HEK293 (cell line): ENCODE results near the gene ENDOD1.

Experiments
- CTCF ChIA-PET: fragments of 350-600 bp; formaldehyde crosslinking; extraction: SDS; loops from one replicate; lab custom pipeline; 2021; ENCODE audit warnings: antibody characterized with exemption; lab: Yijun Ruan, JAX
- POLR2A ChIA-PET: fragments of 300-600 bp; formaldehyde crosslinking; extraction: SDS; loops from one replicate; lab custom pipeline; 2020; ENCODE audit warnings: antibody characterized with exemption, inconsistent platforms; lab: Yijun Ruan, JAX
- H3K27ac ChIP-seq: fragments of 200-500 bp; sonication (Bioruptor generic); 2 replicates; pipeline ENCODE4 v1.5.1; 2014; ENCODE audit warnings: low read depth, low read length, control low read depth, inconsistent platforms; ENCODE audit errors: extremely low read depth
- H3K36me3 ChIP-seq, 2 experiments: fragments of 200-500 bp in 1 of 2; sonication (Bioruptor generic) in 1 of 2; 1 replicate in 1 of 2; 2 replicates in 1 of 2; pipeline ENCODE4 v1.5.1; 2014 to 2017; ENCODE audit warnings: inconsistent platforms in 2 of 2, low read length in 2 of 2; ENCODE audit not compliant: control insufficient read depth in 2 of 2, insufficient read depth in 1 of 2
- H3K4me1 ChIP-seq: fragments of 200-500 bp; sonication (Bioruptor generic); 2 replicates; pipeline ENCODE4 v1.5.1; 2014; ENCODE audit warnings: mild to moderate bottlenecking, low read length, inconsistent platforms; ENCODE audit not compliant: control insufficient read depth, insufficient read depth
- H3K4me3 ChIP-seq: 2 replicates; pipeline ENCODE4 v1.5.1; 2011; ENCODE audit warnings: low read depth, mild to moderate bottlenecking, control low read depth, low read length, moderate library complexity
- H3K9me3 ChIP-seq: fragments of 200-500 bp; sonication (Bioruptor generic); 2 replicates; pipeline ENCODE4 v1.5.1; 2014; ENCODE audit warnings: low read depth, low read length, inconsistent platforms; ENCODE audit not compliant: control insufficient read depth, insufficient read depth
- BCL11B ChIP-seq: fragments of 450-650 bp; formaldehyde crosslinking; IDR thresholded peaks from 2 replicates; pipeline ENCODE4 v1.5.1; 2016; ENCODE audit warnings: low read depth, missing biosample characterization, missing genetic modification characterization
- GLI4 ChIP-seq: fragments of 450-650 bp; formaldehyde crosslinking; IDR thresholded peaks from 2 replicates; pipeline ENCODE4 v1.5.1; 2016; ENCODE audit warnings: missing biosample characterization, missing genetic modification characterization
- KLF7 ChIP-seq: fragments of 450-650 bp; formaldehyde crosslinking; IDR thresholded peaks from 2 replicates; pipeline ENCODE4 v1.5.1; 2016; ENCODE audit warnings: missing biosample characterization, missing genetic modification characterization, borderline replicate concordance
- ZBTB17 ChIP-seq: fragments of 450-650 bp; formaldehyde crosslinking; IDR thresholded peaks from 2 replicates; pipeline ENCODE4 v1.5.1; 2016; ENCODE audit warnings: missing biosample characterization, missing genetic modification characterization
- ZBTB21 ChIP-seq: fragments of 450-650 bp; formaldehyde crosslinking; IDR thresholded peaks from 2 replicates; pipeline ENCODE4 v1.5.1; 2017; ENCODE audit warnings: missing biosample characterization, missing genetic modification characterization
- ZIC2 ChIP-seq: fragments of 450-650 bp; formaldehyde crosslinking; IDR thresholded peaks from 2 replicates; pipeline ENCODE4 v1.5.1; 2016; ENCODE audit warnings: missing biosample characterization, missing genetic modification characterization
- ZNF280C ChIP-seq: fragments of 450-650 bp; formaldehyde crosslinking; IDR thresholded peaks from 2 replicates; pipeline ENCODE4 v1.5.1; 2016; ENCODE audit warnings: missing biosample characterization, missing genetic modification characterization
- ZNF335 ChIP-seq: fragments of 450-650 bp; formaldehyde crosslinking; conservative IDR thresholded peaks from 2 replicates; pipeline ENCODE4 v1.5.1; 2016; ENCODE audit warnings: missing biosample characterization, missing genetic modification characterization
- ZNF473 ChIP-seq: fragments of 450-650 bp; formaldehyde crosslinking; IDR thresholded peaks from 2 replicates; pipeline ENCODE4 v1.5.1; 2017; ENCODE audit warnings: missing biosample characterization, missing genetic modification characterization
- ZNF488 ChIP-seq: fragments of 450-650 bp; formaldehyde crosslinking; IDR thresholded peaks from 2 replicates; pipeline ENCODE4 v1.5.1; 2016; ENCODE audit warnings: missing biosample characterization, missing genetic modification characterization
- ZNF549 ChIP-seq: fragments of 450-650 bp; IDR thresholded peaks from 2 replicates; pipeline ENCODE4 v1.5.1; 2018; ENCODE audit warnings: missing biosample characterization, missing genetic modification characterization, mild to moderate bottlenecking, inconsistent platforms, moderate library complexity
- ZNF561 ChIP-seq: fragments of 450-650 bp; IDR thresholded peaks from 2 replicates; pipeline ENCODE4 v1.5.1; 2018; ENCODE audit warnings: missing biosample characterization, missing genetic modification characterization, borderline replicate concordance
- ZNF660 ChIP-seq: fragments of 450-650 bp; IDR thresholded peaks from 2 replicates; pipeline ENCODE4 v1.5.1; 2018; ENCODE audit warnings: missing biosample characterization, mild to moderate bottlenecking, missing genetic modification characterization
- ZNF707 ChIP-seq: fragments of 450-650 bp; formaldehyde crosslinking; IDR thresholded peaks from 2 replicates; pipeline ENCODE4 v1.5.1; 2016; ENCODE audit warnings: missing biosample characterization, missing genetic modification characterization
- ZNF843 ChIP-seq: fragments of 450-650 bp; formaldehyde crosslinking; IDR thresholded peaks from 2 replicates; pipeline ENCODE4 v1.5.1; 2016; ENCODE audit warnings: missing biosample characterization, missing genetic modification characterization
- ZSCAN16 ChIP-seq: fragments of 450-650 bp; formaldehyde crosslinking; IDR thresholded peaks from 2 replicates; pipeline ENCODE4 v1.5.1; 2016; ENCODE audit warnings: missing biosample characterization, missing genetic modification characterization
- ZSCAN18 ChIP-seq: fragments of 450-650 bp; formaldehyde crosslinking; IDR thresholded peaks from 2 replicates; pipeline ENCODE4 v1.5.1; 2016; ENCODE audit warnings: missing biosample characterization, missing genetic modification characterization
- TF ChIP-seq, protein P1 (sequence below): fragments of 450-650 bp; formaldehyde crosslinking; IDR thresholded peaks from 2 replicates; pipeline ENCODE4 v1.5.1; 2017; ENCODE audit warnings: missing biosample characterization, missing genetic modification characterization
- TF ChIP-seq, protein P2 (sequence below): fragments of 450-650 bp; formaldehyde crosslinking; conservative IDR thresholded peaks from 2 replicates; pipeline ENCODE4 v1.5.1; 2016; ENCODE audit warnings: low read depth, missing biosample characterization, missing genetic modification characterization
- TF ChIP-seq, protein P3 (sequence below): fragments of 450-650 bp; formaldehyde crosslinking; IDR thresholded peaks from 2 replicates; pipeline ENCODE4 v1.5.1; 2016; ENCODE audit warnings: missing biosample characterization, missing genetic modification characterization

ENDOD1 gene

DNA sequence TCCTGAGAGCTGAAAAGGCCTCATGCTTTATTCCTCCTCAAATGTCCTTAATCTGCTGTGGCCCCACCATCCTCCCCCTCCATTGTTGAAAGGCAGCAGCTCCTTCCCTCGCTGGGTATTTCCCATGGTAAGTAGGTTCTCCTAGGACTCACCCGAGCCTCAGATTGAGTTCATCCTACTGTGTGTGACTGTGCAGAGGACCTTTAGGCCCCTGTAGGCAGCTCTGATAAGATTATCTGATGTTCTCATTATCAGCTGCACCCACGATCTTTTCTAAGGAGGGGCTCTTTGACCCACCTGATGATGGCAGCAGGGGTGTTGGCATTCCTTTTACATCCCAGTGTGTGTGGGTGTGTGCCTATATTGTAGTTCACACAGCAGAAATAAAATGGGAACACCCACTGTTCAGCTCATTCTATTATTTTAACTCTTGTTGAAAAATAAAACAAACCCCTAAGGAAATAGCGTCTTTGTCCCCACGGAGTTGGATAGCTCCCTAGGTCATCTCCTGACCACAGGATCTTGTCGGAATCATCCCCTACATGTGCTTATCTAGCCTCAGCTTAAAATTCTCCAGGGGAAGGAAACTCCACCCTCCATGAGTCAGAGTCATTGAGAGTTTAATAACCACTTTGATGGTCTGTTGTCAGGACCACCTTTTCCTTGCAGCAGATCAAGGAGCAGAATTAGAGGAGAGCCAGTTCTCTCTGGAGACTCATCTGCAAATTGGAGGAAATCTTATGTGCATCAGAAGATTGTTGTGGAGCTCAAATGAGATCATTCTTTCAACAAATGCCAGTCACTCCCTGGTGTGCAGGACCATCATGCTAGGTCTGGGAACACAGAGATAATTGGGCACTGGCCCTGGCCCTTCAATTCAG, 19.3 kb downstream of the ENDOD1 start:
- Histone ChIP-seq H3K36me3 (no peaks in the 10 kb centered on the region), H3K9me3 (no peaks in the 10 kb centered on the region), H3K4me3 (no peak overlapping the region), H3K27ac (peak overlapping the region; percentile 59; the same call in 1 of the 2 replicates), H3K4me1 (peaks cover 20% of the 10 kb centered on the region)
- ChIA-PET POLR2A (interaction anchor here (0.9 to 3.7 kb wide), 6 partner anchors 13 to 681 kb away, joined by 3 to 26 read pairs (median 4); partner anchors contain the start of genes ENDOD1, FAM76B and SRSF8), CTCF (interaction anchor here (0.6 to 4.8 kb wide), 7 partner anchors 11 to 485 kb away, joined by 4 to 27 read pairs (median 4); partner anchors contain the start of gene ENDOD1)
- TF ChIP-seq ZNF843 (tag by site-specific recombination) = peak; percentile 40; the same call in 1 of the 2 replicates
- TF ChIP-seq ZSCAN16 = no peak
- no peak for TF ChIP-seq KLF7 (tag by site-specific recombination)
- TF ChIP-seq, protein P1, sequence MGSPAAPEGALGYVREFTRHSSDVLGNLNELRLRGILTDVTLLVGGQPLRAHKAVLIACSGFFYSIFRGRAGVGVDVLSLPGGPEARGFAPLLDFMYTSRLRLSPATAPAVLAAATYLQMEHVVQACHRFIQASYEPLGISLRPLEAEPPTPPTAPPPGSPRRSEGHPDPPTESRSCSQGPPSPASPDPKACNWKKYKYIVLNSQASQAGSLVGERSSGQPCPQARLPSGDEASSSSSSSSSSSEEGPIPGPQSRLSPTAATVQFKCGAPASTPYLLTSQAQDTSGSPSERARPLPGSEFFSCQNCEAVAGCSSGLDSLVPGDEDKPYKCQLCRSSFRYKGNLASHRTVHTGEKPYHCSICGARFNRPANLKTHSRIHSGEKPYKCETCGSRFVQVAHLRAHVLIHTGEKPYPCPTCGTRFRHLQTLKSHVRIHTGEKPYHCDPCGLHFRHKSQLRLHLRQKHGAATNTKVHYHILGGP (tag by site-specific recombination) = no peak
- no peak for TF ChIP-seq ZBTB21 (tag by site-specific recombination)
- TF ChIP-seq ZIC2 (tag by site-specific recombination) = peak; percentile 95
- no peak for TF ChIP-seq ZBTB17 (tag by site-specific recombination)
- TF ChIP-seq, protein P2, sequence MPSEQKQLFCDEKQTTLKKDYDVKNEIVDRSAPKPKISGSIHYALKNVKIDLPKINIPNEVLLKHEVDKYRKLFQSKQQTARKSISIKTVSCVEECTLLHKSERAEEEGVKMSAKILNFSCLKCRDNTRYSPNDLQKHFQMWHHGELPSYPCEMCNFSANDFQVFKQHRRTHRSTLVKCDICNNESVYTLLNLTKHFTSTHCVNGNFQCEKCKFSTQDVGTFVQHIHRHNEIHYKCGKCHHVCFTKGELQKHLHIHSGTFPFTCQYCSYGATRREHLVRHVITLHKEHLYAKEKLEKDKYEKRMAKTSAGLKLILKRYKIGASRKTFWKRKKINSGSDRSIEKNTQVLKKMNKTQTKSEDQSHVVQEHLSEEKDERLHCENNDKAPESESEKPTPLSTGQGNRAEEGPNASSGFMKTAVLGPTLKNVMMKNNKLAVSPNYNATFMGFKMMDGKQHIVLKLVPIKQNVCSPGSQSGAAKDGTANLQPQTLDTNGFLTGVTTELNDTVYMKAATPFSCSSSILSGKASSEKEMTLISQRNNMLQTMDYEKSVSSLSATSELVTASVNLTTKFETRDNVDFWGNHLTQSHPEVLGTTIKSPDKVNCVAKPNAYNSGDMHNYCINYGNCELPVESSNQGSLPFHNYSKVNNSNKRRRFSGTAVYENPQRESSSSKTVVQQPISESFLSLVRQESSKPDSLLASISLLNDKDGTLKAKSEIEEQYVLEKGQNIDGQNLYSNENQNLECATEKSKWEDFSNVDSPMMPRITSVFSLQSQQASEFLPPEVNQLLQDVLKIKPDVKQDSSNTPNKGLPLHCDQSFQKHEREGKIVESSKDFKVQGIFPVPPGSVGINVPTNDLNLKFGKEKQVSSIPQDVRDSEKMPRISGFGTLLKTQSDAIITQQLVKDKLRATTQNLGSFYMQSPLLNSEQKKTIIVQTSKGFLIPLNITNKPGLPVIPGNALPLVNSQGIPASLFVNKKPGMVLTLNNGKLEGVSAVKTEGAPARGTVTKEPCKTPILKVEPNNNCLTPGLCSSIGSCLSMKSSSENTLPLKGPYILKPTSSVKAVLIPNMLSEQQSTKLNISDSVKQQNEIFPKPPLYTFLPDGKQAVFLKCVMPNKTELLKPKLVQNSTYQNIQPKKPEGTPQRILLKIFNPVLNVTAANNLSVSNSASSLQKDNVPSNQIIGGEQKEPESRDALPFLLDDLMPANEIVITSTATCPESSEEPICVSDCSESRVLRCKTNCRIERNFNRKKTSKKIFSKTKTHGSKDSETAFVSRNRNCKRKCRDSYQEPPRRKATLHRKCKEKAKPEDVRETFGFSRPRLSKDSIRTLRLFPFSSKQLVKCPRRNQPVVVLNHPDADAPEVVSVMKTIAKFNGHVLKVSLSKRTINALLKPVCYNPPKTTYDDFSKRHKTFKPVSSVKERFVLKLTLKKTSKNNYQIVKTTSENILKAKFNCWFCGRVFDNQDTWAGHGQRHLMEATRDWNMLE = peak; percentile 48
- TF ChIP-seq ZNF660 (tag by site-specific recombination) = 0 out of 2 replicates have a peak, but pooled peaks have one; percentile 22
- no peak for TF ChIP-seq ZSCAN18 (tag by site-specific recombination)
- no peak for TF ChIP-seq ZNF707 (tag by site-specific recombination)
- TF ChIP-seq, protein P3, sequence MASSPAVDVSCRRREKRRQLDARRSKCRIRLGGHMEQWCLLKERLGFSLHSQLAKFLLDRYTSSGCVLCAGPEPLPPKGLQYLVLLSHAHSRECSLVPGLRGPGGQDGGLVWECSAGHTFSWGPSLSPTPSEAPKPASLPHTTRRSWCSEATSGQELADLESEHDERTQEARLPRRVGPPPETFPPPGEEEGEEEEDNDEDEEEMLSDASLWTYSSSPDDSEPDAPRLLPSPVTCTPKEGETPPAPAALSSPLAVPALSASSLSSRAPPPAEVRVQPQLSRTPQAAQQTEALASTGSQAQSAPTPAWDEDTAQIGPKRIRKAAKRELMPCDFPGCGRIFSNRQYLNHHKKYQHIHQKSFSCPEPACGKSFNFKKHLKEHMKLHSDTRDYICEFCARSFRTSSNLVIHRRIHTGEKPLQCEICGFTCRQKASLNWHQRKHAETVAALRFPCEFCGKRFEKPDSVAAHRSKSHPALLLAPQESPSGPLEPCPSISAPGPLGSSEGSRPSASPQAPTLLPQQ (tag by site-specific recombination) = peak; percentile 53; the same call in 1 of the 2 replicates
- TF ChIP-seq ZNF488 (tag by site-specific recombination) = no peak
- no peak for TF ChIP-seq ZNF549 (tag by site-specific recombination)
- TF ChIP-seq ZNF335 (tag by site-specific recombination) = 0 out of 2 replicates have a peak, but pooled peaks have one; percentile 15
- TF ChIP-seq ZNF280C (tag by site-specific recombination) = no peak
- TF ChIP-seq BCL11B (tag by site-specific recombination) = no peak
- TF ChIP-seq ZNF473 = no peak
- TF ChIP-seq ZNF561 (tag by site-specific recombination) = no peak
- TF ChIP-seq GLI4 (tag by site-specific recombination) = no peak
